Stimulated activated CD8-positive, alpha-beta memory T cell treated with anti-CD3 and anti-CD28 coated beads, Interleukin-15, amount 100 ng/mL, for 4 hours (primary cell): ENCODE data around the gene RPTOR.
"Not testable (repeated sequence)": the region's sequence is repeated elsewhere in the genome, so short reads cannot be mapped to it uniquely, and the experiment has no call there.

Experiments
- DNase-seq, 2 donors: peaks; one replicate each; pipeline ENCODE4 v3.0.0-alpha.2; 2020; ENCODE audit warnings: low read depth in 2 of 2

The RPTOR gene

GRCh38 chr17:80545499-80545826 lies 825 bp downstream of the RPTOR start:
- no peak for DNase-seq

GRCh38 chr17:80546267-80546666 lies 1.6 kb downstream of the RPTOR start:
- DNase-seq = no peak

GRCh38 chr17:80552523-80552922 lies 7.9 kb downstream of the RPTOR start:
- DNase-seq = no peak

- no peak for DNase-seq
These were observed 10.6 kb downstream of the RPTOR start for GRCh38 chr17:80555266-80555665.

- DNase-seq = no peak
These were observed 13.4 kb downstream of the RPTOR start for GRCh38 chr17:80558046-80558445.

GRCh38 chr17:80559825-80560251 lies 15.2 kb downstream of the RPTOR start:
- DNase-seq = no peak

- DNase-seq = no peak
These were observed 17.0 kb downstream of the RPTOR start for GRCh38 chr17:80561541-80562114.

GRCh38 chr17:80564545-80564944 lies 19.9 kb downstream of the RPTOR start:
- DNase-seq = no peak

- DNase-seq = no peak
These were observed 20.9 kb downstream of the RPTOR start for GRCh38 chr17:80565343-80566053.

GRCh38 chr17:80566054-80566400 lies 21.4 kb downstream of the RPTOR start:
- DNase-seq = no peak

- DNase-seq = no peak
These were observed 23.6 kb downstream of the RPTOR start for GRCh38 chr17:80568246-80568645.

- no peak for DNase-seq
These were observed 25.3 kb downstream of the RPTOR start for GRCh38 chr17:80569924-80570323.

GRCh38 chr17:80573701-80574100 lies 29.1 kb downstream of the RPTOR start:
- no peak for DNase-seq

- no peak for DNase-seq
These were observed 29.9 kb downstream of the RPTOR start for GRCh38 chr17:80574496-80574895.

GRCh38 chr17:80575057-80575875 lies 30.6 kb downstream of the RPTOR start:
- DNase-seq = peak; percentile 62 to 77

- DNase-seq = no peak
These were observed 33.4 kb downstream of the RPTOR start for GRCh38 chr17:80577876-80578570.

GRCh38 chr17:80578668-80579388 lies 34.2 kb downstream of the RPTOR start:
- DNase-seq = not testable (repeated sequence)

GRCh38 chr17:80582165-80582564 lies 37.5 kb downstream of the RPTOR start:
- DNase-seq = no peak

- no peak for DNase-seq
These were observed 39.7 kb downstream of the RPTOR start for GRCh38 chr17:80584176-80584905.

- no peak for DNase-seq
These were observed 41.5 kb downstream of the RPTOR start for GRCh38 chr17:80585890-80586845.
